NCI-H2171 (cell line): ENCODE results near the gene GCG.

Experiments used
- DNase-seq: peaks from one replicate; lab custom pipeline; 2025; lab: John Stamatoyannopoulos, UW

The GCG gene

DNA sequence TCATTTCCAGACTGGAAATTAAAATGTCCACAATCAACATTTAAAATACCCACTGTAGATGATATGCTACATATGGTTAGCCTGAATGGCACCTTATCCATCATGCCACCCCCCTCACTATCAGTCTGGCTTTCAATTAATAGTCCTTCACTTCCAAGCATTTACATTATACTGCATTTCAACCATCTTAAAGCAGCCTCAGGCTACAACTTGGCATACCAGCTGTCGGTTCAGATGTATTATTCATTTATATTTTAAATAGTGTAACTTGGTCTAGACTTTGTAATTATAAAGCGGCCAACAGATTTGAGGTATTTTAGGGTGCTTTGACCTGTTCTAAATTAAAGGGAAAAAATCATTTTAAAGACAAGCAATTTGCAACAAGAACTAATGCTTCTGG lies 2.6 kb downstream of the GCG start:
- no peak for DNase-seq

GRCh38 chr2:162148956-162149355 lies 3.1 kb downstream of the GCG start:
- DNase-seq = no peak

DNA sequence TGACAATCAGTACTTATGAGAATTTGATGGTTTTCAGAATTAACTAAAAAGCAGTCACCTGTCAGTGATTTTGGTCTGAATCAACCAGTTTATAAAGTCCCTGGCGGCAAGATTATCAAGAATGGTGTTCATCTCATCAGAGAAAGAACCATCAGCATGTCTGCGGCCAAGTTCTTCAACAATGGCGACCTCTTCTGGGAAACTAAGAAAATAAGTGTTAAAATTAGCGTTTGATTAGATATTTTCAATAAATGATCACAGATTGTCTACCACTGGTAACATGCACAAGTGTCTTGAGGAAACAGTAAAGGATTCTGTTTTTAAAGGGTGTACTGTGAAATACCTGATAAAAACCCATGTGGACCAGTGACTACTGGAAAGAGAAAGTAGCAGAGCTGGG lies 8.1 kb downstream of the GCG start:
- no peak for DNase-seq

DNA sequence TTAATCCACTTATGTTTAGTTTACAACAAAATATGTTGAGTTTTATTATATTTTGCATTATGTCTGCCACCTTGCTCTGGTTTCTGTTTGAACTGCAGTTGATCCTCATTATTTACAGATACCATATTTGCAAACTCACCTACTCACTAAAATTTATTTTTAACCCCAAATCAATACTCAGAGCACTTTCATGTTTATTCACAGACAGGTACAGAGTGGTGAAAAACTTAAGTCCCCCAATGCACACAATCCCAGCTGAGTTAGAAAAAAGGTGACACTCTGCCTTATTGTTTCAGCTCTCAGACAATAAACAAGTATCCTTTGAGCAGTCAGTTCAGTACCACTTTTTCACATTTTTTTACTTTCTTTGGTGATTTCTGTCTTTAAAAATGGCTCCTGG lies 13.7 kb downstream of the GCG start:
- DNase-seq = no peak

GRCh38 chr2:162127422-162127821 lies 24.6 kb downstream of the GCG start:
- no peak for DNase-seq

DNA sequence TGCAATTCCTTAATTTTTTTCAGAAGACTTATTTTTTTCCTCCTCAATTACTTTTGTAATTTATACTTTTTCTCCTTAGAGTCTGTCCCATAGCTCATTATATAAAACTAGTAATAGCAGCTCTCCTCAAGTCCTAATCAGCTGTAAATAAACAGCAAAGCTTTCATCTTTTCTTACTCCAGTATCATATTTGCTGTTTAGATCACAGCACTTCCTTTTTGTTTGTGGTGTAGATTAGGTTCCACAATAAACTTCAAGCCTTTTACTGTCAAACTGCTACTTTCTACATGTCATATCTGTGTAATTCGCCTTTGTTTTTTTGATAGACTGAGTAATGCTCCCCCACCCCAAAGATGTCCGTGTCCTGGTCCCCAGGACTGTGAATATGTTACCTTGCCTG lies 25.5 kb downstream of the GCG start:
- no peak for DNase-seq

- no peak for DNase-seq
These were observed 25.9 kb downstream of the GCG start for GRCh38 chr2:162126111-162126519.

GRCh38 chr2:162125138-162125537 lies 26.9 kb downstream of the GCG start:
- no peak for DNase-seq

DNA sequence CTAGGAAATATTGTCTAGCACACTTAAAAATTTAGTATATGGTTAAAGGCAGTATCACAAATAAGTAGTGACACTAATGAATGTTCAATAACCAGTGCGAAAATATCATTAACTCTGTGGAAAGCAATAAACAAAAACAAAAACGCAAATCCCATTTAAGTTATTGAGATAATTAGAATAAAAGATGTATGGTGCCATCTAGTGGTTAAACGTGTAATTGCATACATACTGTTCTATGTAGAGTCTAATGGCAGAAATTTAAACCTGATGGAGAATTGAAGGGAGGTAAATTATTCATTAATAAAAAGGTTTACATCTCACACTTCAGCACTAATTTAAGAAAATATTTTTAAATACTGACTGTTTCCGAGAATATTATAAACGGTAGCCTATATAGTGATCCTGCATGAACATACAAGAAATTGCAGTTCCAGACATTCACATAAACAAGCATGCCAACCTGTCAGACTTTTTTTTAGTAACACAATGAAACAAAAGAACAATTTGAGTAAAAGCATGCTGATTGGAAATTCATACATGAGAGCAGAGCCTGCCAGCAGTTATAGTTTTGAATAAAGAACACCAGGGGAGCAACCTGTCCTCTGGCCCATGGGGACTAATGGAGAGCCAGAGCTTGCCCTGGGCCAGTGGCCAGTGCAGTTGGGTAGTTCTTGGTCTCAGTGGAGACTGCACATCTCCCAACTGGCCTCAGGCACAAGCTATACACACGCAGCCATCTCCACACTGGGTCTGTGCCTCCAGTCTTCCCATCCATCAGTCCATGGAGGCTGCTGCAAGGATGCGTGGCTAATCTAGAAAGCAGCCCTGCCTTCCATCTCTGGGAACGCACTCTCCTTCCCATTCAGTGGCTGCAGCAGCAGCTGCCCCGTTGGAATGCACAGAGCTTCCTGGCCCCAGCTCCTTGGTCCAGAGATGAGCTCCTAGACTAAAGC lies 28.0 kb downstream of the GCG start:
- peak; percentile 16 for DNase-seq

- no peak for DNase-seq
These were observed 33.6 kb downstream of the GCG start for GRCh38 chr2:162118166-162119031.

DNA sequence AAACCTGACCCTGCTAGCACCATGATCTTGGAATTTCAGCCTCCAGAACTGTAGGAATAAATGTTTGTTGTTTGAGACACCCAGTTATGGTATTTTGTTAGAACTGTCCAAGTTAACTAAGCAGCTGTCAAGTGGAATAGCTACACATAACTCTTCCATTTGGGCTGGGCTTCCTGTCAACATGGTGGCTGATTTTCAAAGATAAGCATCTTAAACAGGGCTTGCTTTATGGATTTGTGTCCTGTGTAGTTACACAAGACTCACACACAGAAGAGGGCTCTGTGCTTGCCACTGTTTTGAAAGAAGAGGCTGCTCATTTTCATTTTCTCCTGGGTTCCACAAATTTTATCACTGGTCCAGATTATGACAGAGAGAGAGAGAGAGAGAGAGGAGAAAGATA lies 35.7 kb downstream of the GCG start:
- DNase-seq = no peak

- DNase-seq = no peak
These were observed 37.0 kb downstream of the GCG start for GRCh38 chr2:162115076-162115475.

DNA sequence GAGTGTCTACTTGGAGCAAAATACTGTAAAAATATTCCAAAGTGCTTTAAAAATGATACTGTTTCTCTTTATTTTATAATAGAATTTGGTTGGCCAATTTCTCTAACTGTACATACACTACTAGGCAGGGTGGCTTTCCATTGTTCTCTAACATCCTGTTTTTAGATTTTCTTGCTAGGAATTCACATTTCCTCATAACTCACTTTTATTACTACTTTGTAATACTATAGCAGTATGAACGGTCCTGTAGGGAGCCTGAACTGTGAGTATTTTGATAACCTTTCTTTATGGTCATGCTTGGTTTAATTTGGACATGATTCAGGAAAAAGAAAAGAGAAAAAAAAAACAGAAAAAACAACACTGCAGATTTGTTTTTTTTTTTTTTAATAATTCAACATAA lies 37.8 kb downstream of the GCG start:
- DNase-seq = no peak

GRCh38 chr2:162113776-162114168 lies 38.3 kb downstream of the GCG start:
- DNase-seq = no peak

GRCh38 chr2:162113088-162113775 lies 38.8 kb downstream of the GCG start:
- no peak for DNase-seq

- DNase-seq = no peak
These were observed 39.8 kb downstream of the GCG start for GRCh38 chr2:162111958-162112850.

DNA sequence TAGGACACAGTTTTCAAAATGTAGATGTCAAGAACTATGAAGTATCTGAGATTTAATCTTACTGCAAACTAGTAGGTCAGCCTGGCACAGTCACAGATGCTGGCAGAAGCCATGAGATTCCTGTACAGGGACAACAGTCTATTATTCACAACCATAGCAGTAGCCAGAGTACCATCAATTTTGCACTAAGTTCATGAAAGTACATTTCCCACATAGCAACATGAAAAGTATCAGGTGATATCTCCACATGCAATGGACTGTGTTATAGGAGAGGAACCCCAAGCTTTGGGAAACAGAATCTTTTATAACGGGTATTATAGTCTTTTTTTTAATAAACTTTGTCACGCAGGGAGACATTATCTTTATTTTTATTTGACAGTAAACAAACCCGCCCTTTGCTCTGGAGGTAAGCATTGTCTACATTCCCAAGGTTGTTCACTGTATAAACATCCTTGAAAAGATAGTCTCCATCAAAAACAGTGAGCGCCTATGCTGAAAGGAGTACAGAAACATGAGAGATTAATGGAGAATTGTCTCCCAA lies 44.6 kb downstream of the GCG start:
- no peak for DNase-seq

- no peak for DNase-seq
These were observed 45.3 kb downstream of the GCG start for GRCh38 chr2:162106746-162107145.

DNA sequence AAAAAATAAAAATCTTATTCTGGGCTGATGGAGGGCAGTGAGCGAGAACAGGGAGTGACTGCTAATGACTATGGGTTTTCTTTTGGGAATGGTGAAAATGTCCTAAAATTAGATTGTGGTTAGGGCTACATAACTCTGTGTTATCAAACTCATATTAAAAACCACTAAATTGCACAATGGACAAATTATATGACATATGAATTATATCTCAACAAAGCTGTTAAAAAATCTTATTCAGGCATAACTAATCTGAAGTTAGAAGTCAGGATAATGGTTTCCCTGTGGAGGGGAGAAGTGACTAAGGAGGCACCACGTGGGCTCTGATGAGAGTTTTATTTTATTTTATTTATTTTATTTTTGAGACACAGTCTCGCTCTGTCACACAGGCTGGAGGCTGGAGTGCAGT lies 45.9 kb downstream of the GCG start:
- DNase-seq = no peak

- no peak for DNase-seq
These were observed 48.5 kb downstream of the GCG start for GRCh38 chr2:162103443-162104009.

GRCh38 chr2:162100579-162100978 lies 51.5 kb downstream of the GCG start:
- DNase-seq = no peak
